ENCODE measurements around the gene CAMKV.
"Not testable (repeated sequence)": the region's sequence is repeated elsewhere in the genome, so short reads cannot be mapped to it uniquely, and the experiment has no call there.

GRCh38 chr3:49917806-49918590 lies 48.3 kb upstream of the CAMKV start:
- TF ChIP-seq CTCF, EZH2 (IDR thresholded peaks at IDR 0.05): not testable (repeated sequence)
